GM18507 (cell line): Measurements from ENCODE around the gene CPNE4.

Experiments
- DNase-seq: peaks from one replicate; pipeline ENCODE4 v3.0.0; 2011; ENCODE audit warnings: low read depth; ENCODE audit not compliant: insufficient read length; ENCODE audit errors: extremely low spot score
- FAIRE-seq: peaks from 2 replicates; lab custom pipeline; 2011; peaks lifted over from hg19 to GRCh38; lab: Jason Lieb, UNC

Gene CPNE4

DNA sequence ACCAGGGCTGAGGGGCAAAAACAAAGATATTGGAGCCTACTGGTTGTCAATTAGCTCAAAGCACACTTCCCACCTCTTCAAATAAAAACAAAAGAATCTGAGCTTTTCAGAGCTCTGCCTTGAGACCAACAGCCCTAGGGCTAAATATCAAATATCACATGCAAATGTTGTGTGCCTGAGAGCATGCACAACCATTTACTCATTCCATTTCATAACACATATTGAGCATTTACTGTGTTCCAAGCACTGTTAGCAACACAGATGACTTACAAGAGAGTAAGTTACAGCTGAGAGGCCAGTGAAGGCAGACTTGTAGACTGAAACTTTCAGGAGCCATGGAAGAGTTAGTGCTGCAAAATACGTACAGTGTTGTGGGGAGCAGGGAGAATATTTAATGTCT is 222.4 kb downstream of the CPNE4 start:
- DNase-seq: no peak
- FAIRE-seq: no peak

DNA sequence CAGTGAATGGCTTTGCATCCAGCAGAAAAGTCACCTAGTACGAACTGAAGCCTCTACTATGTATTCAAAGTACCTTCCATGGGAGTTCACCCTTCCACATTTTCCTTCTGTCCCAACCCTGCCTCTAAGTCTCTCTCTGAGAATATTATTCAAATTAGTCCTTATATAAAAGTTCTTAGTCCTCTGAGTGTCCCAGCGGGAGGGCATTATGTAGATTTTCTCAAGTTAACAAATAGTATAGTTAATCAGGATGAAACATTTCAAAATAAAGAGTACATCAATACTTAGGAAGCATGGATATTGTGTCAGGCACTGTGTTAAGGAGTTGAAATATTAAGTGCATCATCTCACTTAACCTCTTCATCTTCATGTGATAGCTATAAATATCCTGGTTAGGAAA is 223.3 kb downstream of the CPNE4 start:
- no peak for FAIRE-seq
- no peak for DNase-seq

DNA sequence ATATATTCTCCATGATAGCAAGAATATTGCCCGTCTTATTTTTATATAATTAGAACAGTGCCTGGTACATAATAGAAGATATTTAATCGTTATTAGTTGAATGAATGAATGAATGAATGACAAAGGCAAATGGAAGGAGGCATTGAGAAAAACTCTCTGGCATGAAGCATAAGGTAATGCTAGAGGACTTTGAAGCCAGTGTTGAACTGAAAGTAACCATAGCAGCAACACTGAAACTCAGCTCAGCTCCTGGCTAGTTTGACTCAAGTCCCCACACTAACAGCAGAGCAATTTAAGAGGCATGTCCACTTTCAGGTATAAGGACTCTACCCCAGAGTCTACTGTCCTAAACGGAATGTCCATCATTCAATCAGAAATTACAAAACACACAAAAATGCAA is 227.0 kb downstream of the CPNE4 start:
- FAIRE-seq (peak; percentile 59), DNase-seq (no peak)

DNA sequence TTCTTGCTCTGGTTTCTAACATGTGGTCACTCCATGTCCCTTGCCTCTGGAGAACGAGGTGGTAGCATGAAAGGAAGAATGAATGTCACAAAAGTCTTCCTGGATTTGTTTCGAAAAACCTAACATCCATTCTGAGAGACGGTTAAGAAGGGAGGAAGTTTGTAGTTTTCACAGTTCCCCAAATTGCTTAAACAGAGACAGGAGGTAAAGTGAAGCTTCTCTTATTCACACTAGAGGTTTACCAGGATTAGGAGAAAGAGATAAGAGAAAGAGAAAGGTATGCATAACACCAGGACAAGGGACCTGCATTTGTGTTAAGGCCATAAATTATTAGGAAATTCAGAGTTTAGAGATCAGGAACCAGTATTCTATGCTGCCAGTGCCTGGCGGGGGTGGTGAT is 228.1 kb downstream of the CPNE4 start:
- FAIRE-seq (peak; percentile 12), DNase-seq (no peak)

DNA sequence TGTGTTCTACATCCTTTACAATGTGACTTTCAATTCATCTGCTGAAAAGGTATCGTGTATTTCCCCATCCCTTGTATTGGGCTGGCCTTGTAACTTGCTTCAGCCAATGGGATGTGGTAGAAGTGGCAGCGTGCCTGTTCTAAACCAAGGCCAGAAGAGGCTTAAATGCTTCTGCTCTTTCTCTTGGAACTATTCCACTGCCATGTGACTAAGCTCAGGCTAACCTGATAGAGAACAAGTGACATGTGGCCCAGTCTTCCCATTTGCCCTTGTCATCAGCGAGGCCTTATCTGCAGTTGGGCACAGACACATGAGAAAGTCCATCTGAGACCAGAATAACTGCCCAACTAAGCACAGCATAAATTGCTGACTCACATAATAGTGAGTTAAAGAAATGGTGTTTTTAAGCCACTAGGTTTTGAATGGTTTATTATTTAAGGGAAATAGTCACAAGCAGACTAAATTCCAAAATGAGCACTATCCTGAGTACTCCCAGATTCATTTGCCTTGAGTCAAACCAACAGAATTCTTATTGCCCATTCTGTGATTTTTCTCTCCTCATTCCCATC is 230.2 kb downstream of the CPNE4 start:
- FAIRE-seq (no peak), DNase-seq (no peak)

DNA sequence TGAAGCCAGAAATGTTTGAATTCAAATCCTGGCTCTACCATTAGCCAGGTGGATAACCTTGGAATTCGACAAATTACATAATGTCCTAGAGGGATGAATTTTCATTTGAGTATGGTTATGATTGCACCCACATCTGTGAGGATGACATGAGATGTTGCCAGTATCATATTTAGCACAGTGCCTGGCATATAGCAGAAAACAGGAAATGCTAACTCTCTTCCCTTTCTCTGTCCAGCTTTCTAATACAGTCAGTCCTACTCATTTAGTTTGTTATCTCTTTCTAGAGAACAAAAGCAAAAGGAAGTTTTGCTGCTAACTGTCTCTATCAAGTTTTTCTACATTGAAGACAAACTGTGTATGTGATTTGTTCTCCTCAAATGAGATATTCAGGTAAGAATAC is 231.7 kb downstream of the CPNE4 start:
- no peak for FAIRE-seq
- no peak for DNase-seq

DNA sequence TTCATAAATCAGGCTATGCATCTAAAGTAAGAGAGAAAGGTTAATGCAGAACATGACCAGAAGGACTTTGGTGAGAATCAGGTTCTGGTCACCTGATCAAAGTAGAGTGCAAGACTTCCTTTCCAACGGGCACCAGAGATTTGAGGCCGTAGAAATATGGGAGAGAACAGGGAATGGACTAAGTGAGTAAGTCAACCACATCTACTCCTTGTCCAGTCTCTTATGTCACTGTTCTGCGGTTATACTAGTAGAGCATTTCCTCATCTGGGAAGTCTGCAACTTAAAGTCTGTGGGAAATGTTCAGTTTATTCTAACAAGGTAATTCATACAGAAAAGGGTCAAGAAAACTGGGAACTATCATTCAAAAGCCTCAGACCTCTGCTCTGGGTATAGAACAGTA is 232.8 kb downstream of the CPNE4 start:
- no peak for FAIRE-seq
- no peak for DNase-seq

DNA sequence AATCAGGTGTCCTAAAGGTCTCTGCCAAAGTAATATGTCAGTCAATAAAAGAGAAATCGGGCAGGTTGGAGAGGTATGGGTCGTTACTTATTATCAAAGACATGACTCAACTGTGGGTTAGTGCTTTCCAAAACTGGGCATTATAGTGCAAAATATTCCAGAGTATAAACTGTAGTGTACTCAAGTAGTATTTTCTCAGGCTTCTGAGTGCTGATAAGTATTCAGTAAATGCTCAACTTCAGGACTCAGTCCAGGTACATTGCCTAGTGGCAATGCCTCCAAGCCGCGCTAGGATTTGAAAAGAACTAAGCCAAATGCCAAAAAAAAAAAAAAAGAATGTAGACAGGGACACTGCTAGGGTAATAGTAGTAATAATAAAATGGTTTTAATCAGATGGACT is 233.2 kb downstream of the CPNE4 start:
- DNase-seq: no peak
- no peak for FAIRE-seq

DNA sequence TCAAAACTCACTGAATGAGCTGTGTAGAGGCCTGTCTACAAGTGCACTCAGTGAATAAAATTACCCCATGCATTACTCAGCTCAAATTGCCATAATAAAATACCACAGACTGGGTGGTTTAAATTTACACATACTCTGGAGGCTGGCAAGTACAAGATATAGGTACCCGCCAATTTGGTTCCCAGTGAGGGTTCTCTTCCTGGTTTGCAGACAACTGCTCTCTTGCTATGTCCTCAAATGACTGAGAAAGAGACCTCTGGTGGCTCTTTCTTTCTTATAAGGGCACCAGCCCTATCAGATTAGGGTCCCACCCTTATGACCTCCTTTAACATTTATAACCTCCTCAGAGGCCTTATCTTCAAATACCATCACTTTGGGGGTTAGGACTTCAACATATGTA is 237.0 kb downstream of the CPNE4 start:
- FAIRE-seq (no peak), DNase-seq (no peak)

DNA sequence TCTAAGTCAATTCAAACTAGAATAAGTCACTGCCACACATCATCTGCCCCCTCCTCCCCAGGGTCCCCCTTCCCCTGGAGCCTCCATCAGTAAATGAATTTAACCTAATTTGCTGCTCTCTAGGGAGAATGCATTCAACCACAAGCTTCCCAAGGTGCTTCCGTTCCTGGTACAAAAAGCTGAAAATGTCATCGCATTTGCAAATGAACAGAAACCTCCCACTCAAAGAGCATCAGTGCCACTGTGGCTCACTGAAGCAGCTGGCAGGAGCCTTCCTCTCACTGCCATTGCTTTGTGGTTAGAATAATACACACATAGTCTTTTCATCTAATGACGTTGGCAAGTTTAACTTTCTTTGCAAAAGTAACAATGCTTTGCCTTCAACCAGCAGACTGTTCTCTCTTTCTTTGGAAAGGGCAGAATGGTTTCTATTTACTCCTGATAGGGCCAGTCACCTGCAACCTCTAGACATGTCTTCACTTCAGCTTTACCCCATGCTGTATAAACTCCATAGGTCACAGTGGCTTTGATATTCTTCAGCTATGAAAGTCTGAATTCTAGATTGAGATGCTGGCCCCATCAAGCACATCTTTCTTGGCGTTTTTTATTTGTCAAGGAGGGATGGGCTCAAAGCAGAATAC is 238.1 kb downstream of the CPNE4 start:
- DNase-seq (no peak), FAIRE-seq (peak; percentile 77)

DNA sequence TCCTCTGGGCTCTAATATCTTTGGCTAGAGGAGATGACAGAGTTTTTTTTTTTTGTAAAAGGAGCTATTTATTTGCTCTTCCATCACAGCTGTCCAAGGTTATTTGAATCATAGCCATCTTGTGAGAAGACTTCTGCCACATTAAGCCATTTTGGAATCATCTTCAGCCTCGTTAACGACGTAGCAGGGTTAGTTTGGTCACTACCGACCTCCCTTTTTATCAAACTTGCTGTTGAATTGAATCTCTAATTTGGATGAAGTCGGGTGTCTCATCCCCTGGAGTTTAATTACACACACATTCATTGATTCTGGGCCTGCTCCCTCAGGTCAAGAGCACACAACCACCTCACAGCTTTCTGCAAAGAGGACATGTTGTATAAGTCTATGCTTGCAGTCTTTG is 238.7 kb downstream of the CPNE4 start:
- no peak for FAIRE-seq

DNA sequence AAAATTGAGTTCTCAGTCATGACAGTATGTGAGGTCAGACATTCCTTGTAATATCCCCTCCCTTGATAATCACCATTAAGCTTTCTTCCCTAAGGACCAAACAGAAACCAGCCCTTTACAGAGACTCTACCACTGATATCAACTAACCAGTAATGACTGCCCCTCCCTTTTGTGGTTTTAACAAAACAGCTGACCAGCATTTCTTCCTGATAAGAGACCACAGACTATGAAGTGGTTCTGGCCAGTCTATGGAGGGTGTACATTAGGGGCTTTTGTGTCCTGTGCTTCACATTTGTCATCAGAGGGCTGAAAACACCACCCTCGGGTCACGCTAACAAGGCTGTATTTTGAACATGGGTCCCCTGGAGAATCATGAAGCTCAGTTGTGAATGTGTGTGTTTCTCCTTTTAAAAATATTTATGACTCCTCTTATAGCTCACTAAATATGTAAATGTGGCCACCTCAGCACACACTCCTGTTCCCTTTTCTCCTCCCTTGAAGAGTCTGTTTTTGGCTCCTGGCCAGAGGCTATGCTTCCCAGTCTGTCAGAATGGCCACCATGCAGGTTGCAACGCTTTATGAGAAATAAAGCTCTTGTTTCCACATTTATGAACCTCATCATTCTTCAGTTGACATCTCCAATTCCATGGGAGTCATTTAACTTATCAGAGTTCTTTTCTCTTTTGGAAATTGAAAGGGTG is 239.3 kb downstream of the CPNE4 start:
- FAIRE-seq (peak; percentile 77), DNase-seq (peak; percentile 2)

More for the DNA sequence above, 238.7 kb downstream of the CPNE4 start:
- DNase-seq: no peak

DNA sequence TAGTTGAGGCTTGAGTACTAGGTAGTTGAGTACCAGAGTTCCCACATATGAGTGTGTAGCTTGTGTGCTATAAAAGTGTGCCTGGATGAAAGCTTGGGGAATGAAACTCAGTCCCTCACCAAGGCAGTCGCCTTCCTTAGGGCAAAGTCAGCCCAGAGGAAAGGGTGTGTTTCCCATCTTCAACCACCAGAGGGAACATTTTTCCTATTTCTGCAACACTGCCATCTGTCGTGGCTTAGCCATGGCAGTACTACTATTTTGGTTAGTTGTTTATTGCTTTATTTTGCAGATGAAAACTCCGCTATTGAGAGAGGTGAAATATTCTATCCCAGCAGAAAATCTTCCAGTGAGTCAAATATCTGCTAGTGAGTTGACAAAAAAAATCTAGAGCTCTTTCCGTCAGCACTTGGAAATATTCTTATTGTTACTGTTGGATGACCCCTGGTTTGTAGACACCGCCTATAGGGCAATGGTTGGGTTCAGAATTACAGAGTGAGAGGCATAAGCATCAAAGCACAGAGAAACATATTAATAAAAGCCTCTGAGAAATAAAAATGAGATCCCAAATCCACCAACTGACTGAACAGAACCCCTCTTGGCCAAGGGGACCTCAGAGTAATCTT is 239.9 kb downstream of the CPNE4 start:
- FAIRE-seq: peak; percentile 94
- peak; percentile 28 for DNase-seq

DNA sequence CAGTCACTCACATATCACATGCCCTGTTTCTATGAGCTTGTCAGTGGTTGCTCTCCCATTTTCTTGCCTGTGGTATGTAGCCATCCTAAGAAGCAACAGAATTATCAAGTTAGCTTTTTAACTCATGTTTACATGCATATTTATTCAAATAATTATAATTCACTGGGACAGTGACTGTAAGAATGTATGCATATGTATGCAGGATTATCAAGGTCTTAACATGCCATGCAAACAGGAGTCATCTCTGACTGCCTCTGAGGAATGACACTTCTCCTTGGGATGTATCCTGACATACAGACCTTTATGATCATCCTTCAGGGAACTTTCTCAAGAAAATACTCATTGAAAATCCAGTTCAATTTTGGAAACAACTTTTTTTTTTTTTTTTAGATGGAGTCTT is 240.9 kb downstream of the CPNE4 start:
- no peak for FAIRE-seq
- no peak for DNase-seq

DNA sequence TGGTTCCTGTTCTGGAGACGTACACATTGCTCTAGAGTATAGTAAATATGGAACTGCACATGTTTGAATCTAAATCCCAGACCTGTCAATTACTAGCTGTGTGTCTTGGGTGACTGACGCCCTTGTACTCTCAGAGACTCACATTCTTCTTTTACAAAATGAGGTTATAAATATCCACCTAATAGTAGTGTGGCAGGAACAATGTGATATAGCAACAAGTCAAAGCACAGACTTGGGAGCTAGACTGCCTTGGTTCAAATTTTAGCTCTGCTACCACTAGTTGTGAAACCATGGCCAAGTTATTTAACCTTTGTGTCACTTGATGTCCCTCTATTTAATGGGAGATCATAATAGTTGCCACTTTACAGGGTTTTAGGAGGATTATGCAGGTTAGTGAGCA is 245.6 kb downstream of the CPNE4 start:
- DNase-seq (no peak), FAIRE-seq (no peak)

DNA sequence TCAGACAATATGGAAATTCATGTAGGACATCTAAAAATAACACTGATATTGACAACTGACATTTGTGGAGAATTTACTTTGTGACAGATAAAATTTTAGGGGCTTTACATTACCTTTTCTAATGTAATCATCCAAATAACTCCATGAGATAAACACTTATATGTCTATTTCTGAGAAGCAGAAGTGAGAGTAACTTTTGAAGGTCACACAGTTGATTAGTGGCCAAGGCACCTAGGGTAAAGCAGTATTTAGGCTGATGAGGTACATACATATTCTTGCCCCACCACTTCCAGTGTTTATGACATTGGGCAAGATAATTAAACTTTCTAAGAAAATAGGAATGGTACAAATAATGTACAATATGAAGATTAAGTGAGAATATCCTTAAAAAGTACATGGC is 248.4 kb downstream of the CPNE4 start:
- FAIRE-seq (no peak), DNase-seq (no peak)

DNA sequence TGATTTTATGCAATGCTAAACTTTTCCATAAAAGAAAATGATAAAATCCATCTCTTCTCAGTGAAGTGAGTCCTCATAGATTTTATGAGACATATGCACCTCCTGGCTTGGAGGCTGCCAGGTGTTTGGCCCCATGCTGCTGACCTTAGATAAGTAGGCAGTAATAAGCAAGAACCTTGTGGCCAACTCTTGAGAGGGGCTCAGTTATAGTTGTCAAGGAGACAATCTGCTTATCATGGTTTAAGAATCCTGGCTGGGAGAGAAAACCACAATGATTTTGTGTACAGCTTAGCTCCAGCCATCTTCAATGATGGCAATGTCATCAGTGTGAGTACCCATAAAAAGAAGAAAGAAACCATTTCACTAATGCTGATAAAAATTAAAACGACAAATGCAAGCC is 252.1 kb downstream of the CPNE4 start:
- FAIRE-seq (no peak), DNase-seq (no peak)

DNA sequence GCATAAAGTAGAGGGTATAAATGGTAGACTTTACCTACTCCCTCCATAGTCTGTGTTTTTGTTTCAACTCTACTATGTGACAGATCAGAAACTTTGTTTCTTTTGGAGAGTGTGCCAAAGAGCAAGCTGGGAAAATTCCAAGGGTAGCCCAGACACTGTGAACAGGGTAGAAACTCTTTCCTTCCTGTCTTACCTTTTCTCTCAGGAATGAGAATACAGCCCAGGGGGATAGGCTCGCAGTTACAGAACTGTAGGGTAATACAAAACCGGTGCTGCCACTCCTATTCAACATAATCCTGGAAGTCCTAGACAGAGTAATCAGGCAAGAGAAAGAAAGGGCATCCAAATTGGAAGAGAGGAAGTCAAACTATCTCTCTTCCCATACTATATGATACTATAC is 256.3 kb downstream of the CPNE4 start:
- no peak for DNase-seq
- FAIRE-seq: no peak

DNA sequence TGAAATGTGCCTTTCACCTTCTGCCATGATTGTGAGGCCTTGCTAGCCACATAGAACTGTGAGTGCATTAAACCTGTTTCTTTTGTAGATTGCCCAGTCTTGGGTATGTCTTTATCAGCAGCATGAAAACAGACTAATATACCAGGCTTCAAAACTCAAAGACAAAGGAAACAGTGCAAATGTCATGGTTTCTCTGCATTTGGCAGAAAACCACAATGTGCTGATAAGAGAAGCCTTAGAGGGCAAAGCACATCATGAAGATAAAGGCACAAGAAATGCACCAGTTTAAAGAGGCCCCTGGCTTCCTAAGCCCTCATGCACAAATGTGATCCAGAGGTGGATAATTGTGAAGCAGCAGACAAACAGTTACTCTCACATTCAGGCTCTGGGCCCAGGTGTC is 259.2 kb downstream of the CPNE4 start:
- FAIRE-seq (no peak), DNase-seq (no peak)

DNA sequence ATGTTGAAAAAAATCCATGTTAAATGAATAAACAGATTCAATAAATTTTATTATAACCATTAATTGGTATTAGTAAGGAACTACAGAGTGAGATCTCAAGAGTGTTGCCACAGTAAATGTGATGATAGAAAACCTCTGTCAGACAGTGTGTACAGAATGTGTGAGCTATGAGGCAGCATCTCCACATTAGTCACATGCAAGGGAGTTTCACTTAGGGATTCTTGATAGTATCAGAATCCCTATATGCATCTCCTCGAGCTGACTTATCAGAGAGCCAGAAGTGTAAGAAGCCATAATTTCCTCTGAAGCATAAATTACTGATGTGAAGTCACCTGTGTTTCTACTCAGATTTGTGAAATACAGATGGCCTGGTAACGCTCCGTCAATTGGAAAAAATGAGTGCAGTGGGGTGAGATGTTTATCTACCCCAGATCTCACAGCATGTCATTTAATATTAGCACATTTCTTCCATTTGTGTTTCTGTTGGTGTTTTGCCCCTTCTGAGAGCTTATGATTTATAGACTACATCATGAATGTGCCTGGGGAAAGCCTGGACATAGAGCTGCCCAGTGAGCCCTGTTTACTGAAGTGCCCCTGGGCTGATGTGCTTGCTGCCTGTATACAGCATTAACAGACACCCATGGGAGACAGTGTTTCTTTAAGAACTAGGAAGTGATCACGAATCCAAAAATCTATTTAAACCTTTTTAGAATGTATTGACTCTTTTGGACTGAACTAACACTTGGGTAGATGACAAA is 262.4 kb downstream of the CPNE4 start:
- FAIRE-seq (no peak), DNase-seq (no peak)
